Smooth muscle cell of the brain vasculature (primary cell): ENCODE measurements around the gene GOT1.

ENCODE experiments used
- DNase-seq: peaks from one replicate; pipeline ENCODE4 v3.0.0-alpha.2; 2012; ENCODE audit warnings: low read depth, low spot score

GOT1 gene

DNA sequence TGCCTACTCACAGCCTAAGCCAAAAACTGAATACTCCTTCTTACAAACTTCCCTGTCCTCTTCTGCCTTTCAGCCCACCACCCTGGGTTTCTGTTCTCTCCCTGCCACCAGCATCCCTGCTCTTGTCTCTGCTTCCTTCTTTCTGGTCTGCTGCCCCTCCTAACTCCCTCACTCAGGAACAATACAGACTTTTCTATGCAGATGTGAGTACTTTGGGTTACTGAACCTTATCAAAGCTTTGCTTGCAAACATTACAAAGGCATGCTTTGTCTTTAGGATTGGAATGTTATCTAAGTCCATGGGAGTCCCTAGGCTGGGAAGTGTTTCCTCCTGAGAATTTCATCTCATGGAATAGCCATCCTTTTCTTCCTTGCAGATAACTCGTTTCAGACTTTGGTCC is 72.3 kb downstream of the GOT1 start:
- DNase-seq = no peak

DNA sequence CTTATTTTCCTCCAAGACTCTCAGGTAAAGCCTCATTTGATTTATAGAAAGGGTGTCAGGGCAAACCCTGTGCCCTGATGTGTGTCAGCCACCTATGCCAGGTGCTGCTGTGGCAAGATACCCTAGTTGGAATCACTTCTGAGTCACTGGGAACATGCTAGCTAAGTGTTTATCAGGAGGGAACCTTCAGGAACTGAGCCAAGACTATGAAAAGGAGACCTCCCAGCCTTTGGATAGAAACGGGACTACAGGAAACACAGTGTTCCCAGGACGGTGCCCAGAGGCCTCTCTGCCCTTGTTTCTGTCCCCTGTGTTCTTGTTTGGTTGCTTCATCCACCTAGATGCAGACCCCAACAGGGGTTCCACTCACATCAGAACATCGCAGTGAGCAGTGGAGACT is 72.7 kb downstream of the GOT1 start:
- no peak for DNase-seq

GRCh38 chr10:99353182-99353581 is 77.2 kb downstream of the GOT1 start:
- no peak for DNase-seq

DNA sequence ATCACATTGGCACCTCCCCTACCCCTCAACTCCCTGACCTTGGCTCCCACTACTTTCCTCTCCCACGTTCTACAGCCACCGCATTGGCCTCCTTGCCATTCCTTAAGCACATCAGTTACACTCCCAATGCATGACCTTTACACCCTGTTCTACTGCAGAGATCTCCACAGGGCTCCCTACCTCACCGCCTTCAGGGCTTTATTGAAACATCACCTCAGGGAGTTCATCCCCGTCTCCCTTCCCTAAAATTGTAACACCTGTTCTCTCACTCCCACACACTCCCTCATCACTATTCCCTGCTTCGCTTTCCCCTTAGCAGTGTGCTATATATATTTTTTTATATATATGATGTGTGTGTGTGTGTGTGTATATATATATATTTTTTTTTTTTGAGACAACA is 82.8 kb downstream of the GOT1 start:
- DNase-seq = no peak
